Activated CD8-positive, alpha-beta memory T cell treated with anti-CD3 and anti-CD28 coated beads for 4 hours (primary cell): ENCODE results near the gene CD2AP.
"Not testable (repeated sequence)": the region's sequence is repeated elsewhere in the genome, so short reads cannot be mapped to it uniquely, and the experiment has no call there.

Source experiments
- DNase-seq, 2 donors: peaks; one replicate each; pipeline ENCODE4 v3.0.0-alpha.2; 2020; ENCODE audit warnings: low read depth in 2 of 2

The CD2AP gene

GRCh38 chr6:47496935-47497579 is 19.5 kb downstream of the CD2AP start:
- DNase-seq: no peak

GRCh38 chr6:47502920-47503319 is 25.3 kb downstream of the CD2AP start:
- no peak for DNase-seq

DNA sequence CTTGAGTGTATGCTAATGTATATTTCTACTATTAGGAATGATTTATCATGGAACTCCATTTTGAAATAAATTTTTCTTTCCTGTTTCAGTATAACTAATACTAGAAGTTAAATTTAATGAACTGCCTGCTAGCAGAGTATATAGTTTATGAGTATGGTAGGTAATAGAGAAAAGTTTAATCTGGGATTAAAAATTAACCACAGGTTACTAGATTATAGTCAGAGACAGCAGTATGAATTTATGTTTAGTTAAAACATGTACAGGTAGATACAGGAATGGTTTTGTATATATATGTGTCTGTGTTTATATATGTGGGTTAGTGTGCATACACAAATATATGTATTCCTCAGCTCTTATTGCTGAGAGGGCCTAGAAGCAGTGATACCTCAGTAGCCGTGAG is 32.3 kb downstream of the CD2AP start:
- no peak for DNase-seq

- no peak for DNase-seq
These were observed 35.3 kb downstream of the CD2AP start for GRCh38 chr6:47512872-47513271.

DNA sequence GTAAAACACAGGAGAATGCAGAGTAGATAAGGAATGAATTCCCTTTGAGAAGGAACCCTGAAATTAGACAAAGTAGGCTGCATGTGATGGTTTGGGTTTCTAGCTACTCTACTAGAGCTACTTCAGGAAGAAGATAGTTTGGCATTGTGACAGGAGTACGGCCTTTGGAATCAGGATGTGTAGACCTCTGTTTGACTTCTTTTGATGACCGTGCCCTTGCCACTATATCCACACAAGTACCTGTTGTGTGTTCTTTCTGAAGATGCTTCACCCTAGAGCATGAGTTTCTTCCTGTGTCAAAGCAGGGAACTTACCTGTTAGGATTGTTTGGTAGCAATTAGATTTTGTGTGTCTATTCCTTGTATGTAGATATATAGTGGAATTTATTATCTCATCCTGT is 41.7 kb downstream of the CD2AP start:
- no peak for DNase-seq

GRCh38 chr6:47520282-47520681 is 42.7 kb downstream of the CD2AP start:
- DNase-seq: no peak

DNA sequence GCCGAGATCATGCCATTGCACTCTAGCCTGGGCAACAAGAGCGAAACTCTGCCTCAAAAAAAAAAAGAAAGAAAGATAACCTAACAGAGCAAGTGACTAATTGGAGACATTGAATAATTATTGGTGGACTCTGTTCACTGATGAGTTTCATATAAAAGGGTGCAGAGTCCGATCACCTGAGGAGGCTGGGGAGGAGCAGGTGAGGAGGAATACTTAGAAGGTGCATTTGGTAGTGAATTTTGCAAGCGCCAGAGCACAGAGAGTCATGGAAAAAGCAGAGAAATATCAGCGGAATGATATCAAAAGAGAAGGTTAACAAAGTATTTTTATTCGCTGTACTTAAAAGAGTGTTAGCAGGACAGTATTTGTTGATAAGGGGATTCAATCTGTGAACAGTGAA is 44.4 kb downstream of the CD2AP start:
- no peak for DNase-seq

- DNase-seq: no peak
These were observed 46.7 kb downstream of the CD2AP start for GRCh38 chr6:47524136-47524845.

DNA sequence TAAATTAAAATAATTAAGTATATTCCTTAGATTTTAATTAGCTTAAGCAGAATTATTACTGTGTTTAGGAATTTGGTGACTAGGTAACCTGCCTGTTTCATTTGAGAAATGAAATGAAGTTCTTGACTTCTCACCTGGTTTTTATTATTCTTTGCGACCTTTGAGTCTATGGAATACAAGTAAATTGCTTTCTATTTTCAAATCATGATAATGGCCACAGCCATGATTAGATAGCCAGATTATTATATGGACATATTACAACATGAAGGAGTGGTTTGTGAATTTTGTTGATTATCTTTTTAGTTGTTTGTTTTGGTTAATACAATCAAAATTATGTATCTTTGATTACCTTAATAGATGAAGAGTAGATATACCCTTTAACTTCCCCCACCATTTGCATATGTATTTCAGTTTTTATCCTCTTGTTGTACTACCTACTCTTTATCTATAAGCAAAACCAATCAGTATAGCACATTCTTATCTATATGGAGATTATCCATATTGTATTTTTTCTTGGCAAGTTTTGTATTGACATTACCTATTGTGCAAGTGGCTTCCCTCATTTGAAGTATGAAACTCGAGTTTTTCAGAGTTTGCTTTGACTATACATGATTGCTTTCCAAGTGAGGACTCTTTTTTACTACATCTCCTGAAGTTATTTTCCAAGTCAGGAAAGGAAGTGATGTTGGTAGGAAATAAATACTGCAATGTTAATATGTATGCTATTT is 47.9 kb downstream of the CD2AP start:
- no peak for DNase-seq

GRCh38 chr6:47527274-47527673 is 49.7 kb downstream of the CD2AP start:
- DNase-seq: no peak

DNA sequence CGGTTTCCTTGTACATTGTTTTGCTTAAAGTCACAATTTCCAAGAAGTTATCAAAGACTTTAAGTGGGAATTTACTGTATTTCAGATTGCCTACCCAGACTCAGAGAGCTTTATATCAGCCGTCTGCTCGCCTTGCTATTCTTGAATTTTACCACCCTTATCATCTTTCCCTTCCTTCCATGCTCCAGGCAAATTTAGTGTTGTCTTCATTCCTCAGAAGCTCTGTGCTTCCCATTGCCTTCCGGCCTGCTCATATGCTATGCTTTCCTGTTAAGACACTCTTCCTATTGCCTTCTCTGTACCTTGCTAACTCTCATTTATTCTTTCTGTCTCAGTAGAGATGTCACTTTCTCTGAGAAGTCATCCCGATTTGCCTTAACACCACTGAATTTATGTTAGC is 52.1 kb downstream of the CD2AP start:
- DNase-seq: no peak

GRCh38 chr6:47532981-47533585 is 55.5 kb downstream of the CD2AP start:
- DNase-seq: no peak

DNA sequence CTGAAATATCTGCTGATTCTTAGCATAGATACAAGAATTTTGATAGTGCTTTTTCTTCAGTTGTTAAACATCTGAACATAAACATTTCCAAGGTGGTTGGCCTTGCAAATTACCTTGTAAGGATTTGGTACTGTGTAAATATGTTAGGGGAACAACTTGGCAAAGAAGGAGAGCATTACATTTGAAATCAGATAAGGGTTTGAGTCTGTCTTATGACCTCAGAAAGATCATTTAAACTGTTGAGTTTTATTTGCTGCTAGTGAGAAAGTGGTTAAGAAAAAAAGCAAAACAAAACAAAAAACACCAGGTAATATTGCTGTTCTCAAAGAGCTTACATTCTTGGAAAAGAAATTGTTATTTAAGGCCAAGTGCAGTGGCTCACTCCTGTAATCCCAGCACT is 56.5 kb downstream of the CD2AP start:
- DNase-seq: no peak

GRCh38 chr6:47535316-47536225 is 58.0 kb downstream of the CD2AP start:
- DNase-seq: no peak

DNA sequence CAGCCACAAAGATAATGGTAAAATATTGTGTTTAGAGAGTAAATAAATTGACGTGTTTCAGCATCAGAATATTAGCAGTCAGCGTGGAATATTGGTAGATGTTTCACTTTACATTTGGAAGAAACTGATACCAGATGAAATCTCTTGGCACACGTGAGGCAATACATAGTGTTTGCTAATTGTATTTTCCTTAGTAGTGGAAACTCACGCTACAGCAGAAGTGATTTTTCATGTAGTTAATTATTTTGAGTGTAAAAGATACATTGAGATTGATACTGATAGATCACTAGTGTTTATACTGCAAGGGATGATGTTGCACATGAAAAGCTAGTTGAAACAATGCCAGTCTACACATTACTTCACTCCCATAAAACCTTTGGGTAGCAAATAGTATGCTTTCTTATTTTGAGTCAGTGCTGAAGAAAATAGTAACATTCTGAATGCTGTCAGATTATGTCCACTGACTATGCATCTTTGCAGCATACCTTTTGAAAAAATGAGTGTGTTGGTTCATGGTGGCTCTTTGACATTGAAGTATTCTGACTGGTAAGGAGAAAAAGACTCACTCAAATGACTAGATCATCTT is 59.3 kb downstream of the CD2AP start:
- DNase-seq: no peak

- DNase-seq: no peak
These were observed 67.6 kb downstream of the CD2AP start for GRCh38 chr6:47545223-47545622.

- DNase-seq: no peak
These were observed 74.1 kb downstream of the CD2AP start for GRCh38 chr6:47551670-47552069.

- DNase-seq: no peak
These were observed 74.7 kb downstream of the CD2AP start for GRCh38 chr6:47552319-47552718.

- DNase-seq: not testable (repeated sequence)
These were observed 75.7 kb downstream of the CD2AP start for GRCh38 chr6:47553243-47553642.

DNA sequence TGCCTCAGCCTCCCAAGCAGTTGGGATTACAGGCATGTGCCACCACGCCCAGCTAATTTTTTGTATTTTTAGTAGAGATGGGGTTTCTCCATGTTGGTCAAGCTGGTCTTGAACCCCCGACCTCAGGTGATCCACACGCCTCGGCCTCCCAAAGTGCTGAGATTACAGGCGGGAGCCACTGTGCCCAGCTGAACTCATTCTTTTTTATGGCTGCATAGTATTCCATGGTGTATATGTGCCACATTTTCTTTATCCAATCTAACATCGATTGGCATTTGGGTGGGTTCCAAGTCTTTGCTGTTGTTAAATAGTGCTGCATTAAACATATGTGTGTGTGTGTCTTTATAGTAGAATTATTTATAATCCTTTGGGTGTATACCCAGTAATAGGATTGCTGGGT is 78.9 kb downstream of the CD2AP start:
- DNase-seq: not testable (repeated sequence)

GRCh38 chr6:47563162-47563561 is 85.6 kb downstream of the CD2AP start:
- no peak for DNase-seq
